ENCODE results near the gene MTRF1L. TPM values are rescaled to one million over a fixed set of nuclear protein-coding genes. Genes with fewer than 3 reads are reported as not detected.

MTRF1L gene
- total and polyA plus RNA-seq, 10 donors, result 9.6 to 56.4 (median 26.1) TPM

DNA sequence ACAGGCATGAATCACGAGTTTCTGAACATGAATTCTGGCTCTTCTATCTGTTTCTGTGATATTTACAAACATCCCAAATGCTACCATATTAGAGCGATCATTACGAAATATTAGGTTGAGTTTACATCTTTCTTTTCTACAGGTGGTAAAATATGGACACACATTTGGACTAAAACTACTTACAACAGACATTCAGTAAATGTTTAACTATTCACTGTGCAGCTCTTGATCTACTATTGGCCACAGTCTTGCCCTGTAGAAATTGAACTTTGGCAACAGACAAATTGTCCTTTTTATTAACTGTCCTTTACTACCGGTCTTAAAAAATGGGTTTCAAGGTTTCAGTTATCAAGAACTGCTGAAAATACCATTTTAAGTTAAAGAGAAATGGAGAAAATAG, 26.5 kb upstream of the MTRF1L start:
- intact Hi-C loops (cut with DNase I; ENCODE audit: low total_unique reads), result loop anchor here (10.0 kb wide), 1 partner anchor 164 kb away; no protein-coding TSS in a partner anchor
- peaks cover 0 to 7% (median 6%) of the 10 kb centered on the region in 6 donors for H3K4me1 ChIP-seq
- peaks cover 0 to 5% (median 0%) of the 10 kb centered on the region in 7 donors for H3K27me3 ChIP-seq (replicated peaks in 1 of 7)
- H3K9me3 ChIP-seq, result no peaks in the 10 kb centered on the region
- 77 to 92% (median 87%) methylated on average over 4 of the region's 4 CpGs for WGBS, 5 donors
- H3K27ac ChIP-seq, result no peak overlapping the region
- H3K36me3 ChIP-seq, result no peaks in the 10 kb centered on the region
- TF ChIP-seq POLR2A (IDR thresholded peaks at IDR 0.05), result no peak
- no peak for TF ChIP-seq CTCF (IDR thresholded peaks at IDR 0.05 in 8 of 11, conservative IDR thresholded peaks at IDR 0.05 in 3 of 11)
- TF ChIP-seq POLR2AphosphoS5 (IDR thresholded peaks at IDR 0.05), result no peak
- H3K4me3 ChIP-seq, result no peak overlapping the region
- no peak for DNase-seq

DNA sequence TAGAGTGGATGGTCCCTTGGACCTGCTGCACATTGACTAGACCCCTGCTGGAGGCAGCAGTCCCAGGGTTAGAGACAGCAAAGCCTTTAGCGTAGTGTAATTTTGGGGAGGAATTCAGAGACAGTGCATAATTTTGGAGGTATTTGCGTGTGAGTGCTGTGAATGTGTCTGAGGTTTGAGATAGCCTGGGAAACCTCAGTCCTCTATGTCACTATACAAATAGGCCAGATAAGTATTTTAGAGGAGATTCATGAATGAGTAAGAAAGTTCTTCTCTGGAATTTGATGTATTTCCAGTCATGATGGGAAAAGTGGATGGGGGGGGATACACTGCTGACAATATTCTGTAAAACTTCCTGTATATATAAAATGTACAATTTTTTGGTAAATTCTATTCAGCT, 25.8 kb upstream of the MTRF1L start:
- Histone ChIP-seq H3K27me3 (replicated peaks in 1 of 7) (peaks cover 0 to 5% (median 0%) of the 10 kb centered on the region in 7 donors), H3K36me3 (no peaks in the 10 kb centered on the region), H3K4me1 (peaks cover 0 to 7% (median 6%) of the 10 kb centered on the region in 6 donors), H3K4me3 (no peak overlapping the region), H3K9me3 (no peaks in the 10 kb centered on the region), H3K27ac (no peak overlapping the region)
- 89 to 94% (median 93%) methylated on average over 2 of the region's 2 CpGs for WGBS, 5 donors
- no peak for DNase-seq
- intact Hi-C loops (cut with DNase I; ENCODE audit: low total_unique reads), result loop anchor here (10.0 kb wide), 1 partner anchor 163 kb away; no protein-coding TSS in a partner anchor
- TF ChIP-seq POLR2A (IDR thresholded peaks at IDR 0.05) (no peak), POLR2AphosphoS5 (IDR thresholded peaks at IDR 0.05) (no peak), CTCF (IDR thresholded peaks at IDR 0.05 in 8 of 11, conservative IDR thresholded peaks at IDR 0.05 in 3 of 11) (no peak)

DNA sequence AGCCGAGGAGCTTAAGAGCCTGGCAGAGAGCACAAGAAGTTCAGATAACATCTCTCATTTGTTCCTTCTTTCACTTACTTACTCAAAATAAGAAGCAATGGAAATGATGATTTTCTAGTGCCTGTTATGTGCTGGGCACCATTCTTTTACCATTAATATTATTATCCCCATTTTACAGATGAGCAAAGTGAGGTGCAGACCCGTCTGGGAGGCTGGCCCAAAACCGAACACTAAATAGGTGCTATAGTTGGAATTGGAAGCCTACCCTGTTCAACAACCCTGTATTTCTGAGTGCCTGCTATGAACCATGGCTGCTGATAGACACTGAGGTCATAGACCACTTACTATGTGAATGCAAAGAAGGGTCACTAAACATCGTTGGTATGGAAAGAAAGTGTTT, 25.0 kb upstream of the MTRF1L start:
- no peaks in the 10 kb centered on the region for H3K9me3 ChIP-seq
- no peak for DNase-seq
- intact Hi-C loops (cut with DNase I; ENCODE audit: low total_unique reads), result loop anchor here (10.0 kb wide), 1 partner anchor 163 kb away; no protein-coding TSS in a partner anchor
- H3K27ac ChIP-seq, result no peak overlapping the region
- H3K36me3 ChIP-seq, result no peaks in the 10 kb centered on the region
- no peak overlapping the region for H3K4me3 ChIP-seq
- H3K27me3 ChIP-seq (replicated peaks in 1 of 7), result peaks cover 0 to 5% (median 0%) of the 10 kb centered on the region in 7 donors
- H3K4me1 ChIP-seq, result peaks cover 0 to 7% (median 6%) of the 10 kb centered on the region in 6 donors
- no peak for TF ChIP-seq POLR2AphosphoS5 (IDR thresholded peaks at IDR 0.05)
- WGBS, 5 donors, result 67 to 82% (median 74%) methylated on average over 4 of the region's 4 CpGs

- WGBS, 5 donors, result 0 to 13% (median 6%) methylated on average over 1 of the region's 1 CpG
- TF ChIP-seq CTCF (IDR thresholded peaks at IDR 0.05 in 8 of 11, conservative IDR thresholded peaks at IDR 0.05 in 3 of 11), result peak in 5 of 11 experiments; percentile 9 to 44 (median 19)
- no peak for TF ChIP-seq POLR2AphosphoS5 (IDR thresholded peaks at IDR 0.05)
- intact Hi-C loops (cut with DNase I; ENCODE audit: low total_unique reads), result loop anchor here (10.0 kb wide), 1 partner anchor 160 kb away; no protein-coding TSS in a partner anchor
Observed at GRCh38 chr6:153024709-153025017, 22.2 kb upstream of the MTRF1L start.

More at GRCh38 chr6:153024709-153025017, 22.2 kb upstream of the MTRF1L start:
- Histone ChIP-seq H3K27me3 (replicated peaks in 1 of 7) (peaks cover 0 to 5% (median 0%) of the 10 kb centered on the region in 7 donors), H3K27ac (no peak overlapping the region), H3K36me3 (no peaks in the 10 kb centered on the region), H3K4me1 (peaks cover 0 to 7% (median 6%) of the 10 kb centered on the region in 6 donors), H3K9me3 (no peaks in the 10 kb centered on the region), H3K4me3 (no peak overlapping the region)
- DNase-seq, result no peak

All from spleen (tissue), 11 donors.